ENCODE results near the gene PRKCA. TPM values are rescaled to one million over a fixed set of nuclear protein-coding genes. Genes with fewer than 3 reads are reported as not detected.

The PRKCA gene
- total and polyA plus RNA-seq, 4 donors, result 3.0 to 14.1 (median 5.4) TPM

GRCh38 chr17:66525338-66525737 lies 222.9 kb downstream of the PRKCA start:
- peaks cover 0 to 2% (median 0%) of the 10 kb centered on the region in 4 donors for H3K36me3 ChIP-seq (ENCODE audit: control insufficient read depth in 4 of 4, insufficient read depth in 3 of 4, low read depth in 1 of 4, low read length in 3 of 4)
- H3K27ac ChIP-seq (ENCODE audit: low read depth in 1 of 2, low read length in 2 of 2), result no peak overlapping the region
- no peak overlapping the region for H3K4me3 ChIP-seq (ENCODE audit: low read depth in 1 of 3, low read length in 3 of 3)
- 87% methylated on average over 4 of the region's 4 CpGs for WGBS
- H3K9me3 ChIP-seq (ENCODE audit: control insufficient read depth in 4 of 4, low read length in 3 of 4), result no peaks in the 10 kb centered on the region
- no peaks in the 10 kb centered on the region for H3K27me3 ChIP-seq (ENCODE audit: control insufficient read depth in 4 of 4, insufficient read depth in 4 of 4, low read length in 3 of 4)
- H3K4me1 ChIP-seq (ENCODE audit: control insufficient read depth in 4 of 4, insufficient read depth in 4 of 4, low read length in 3 of 4), result peaks cover 0 to 4% (median 0%) of the 10 kb centered on the region in 4 donors
- TF ChIP-seq GABPA (IDR thresholded peaks at IDR 0.05 in 1 of 2, conservative IDR thresholded peaks at IDR 0.05 in 1 of 2) (no peak), NR2F2 (IDR thresholded peaks at IDR 0.05) (no peak), CTCF (IDR thresholded peaks at IDR 0.05; ENCODE audit: low read depth, low read length, missing input control) (no peak), JUND (IDR thresholded peaks at IDR 0.05) (no peak), MAX (IDR thresholded peaks at IDR 0.05) (no peak), REST (IDR thresholded peaks at IDR 0.05) (no peak), SP1 (IDR thresholded peaks at IDR 0.05) (no peak), FOXA2 (IDR thresholded peaks at IDR 0.05) (no peak), ATF3 (IDR thresholded peaks at IDR 0.05) (no peak), HNF4A (conservative IDR thresholded peaks at IDR 0.05) (no peak)
- H3K9ac ChIP-seq (ENCODE audit: low read depth in 1 of 2, low read length in 2 of 2), result no peak overlapping the region
- no peak for DNase-seq (ENCODE audit: low spot score)

- Histone ChIP-seq H3K27ac (ENCODE audit: low read depth in 1 of 2, low read length in 2 of 2) (no peak overlapping the region), H3K27me3 (ENCODE audit: control insufficient read depth in 4 of 4, insufficient read depth in 4 of 4, low read length in 3 of 4) (no peaks in the 10 kb centered on the region), H3K4me1 (ENCODE audit: control insufficient read depth in 4 of 4, insufficient read depth in 4 of 4, low read length in 3 of 4) (peaks cover 0 to 4% (median 0%) of the 10 kb centered on the region in 4 donors), H3K9ac (ENCODE audit: low read depth in 1 of 2, low read length in 2 of 2) (no peak overlapping the region), H3K36me3 (ENCODE audit: control insufficient read depth in 4 of 4, insufficient read depth in 3 of 4, low read depth in 1 of 4, low read length in 3 of 4) (peaks cover 0 to 2% (median 0%) of the 10 kb centered on the region in 4 donors), H3K9me3 (ENCODE audit: control insufficient read depth in 4 of 4, low read length in 3 of 4) (no peaks in the 10 kb centered on the region), H3K4me3 (ENCODE audit: low read depth in 1 of 3, low read length in 3 of 3) (no peak overlapping the region)
- TF ChIP-seq FOXA1 (IDR thresholded peaks at IDR 0.05) (no peak), HNF4G (IDR thresholded peaks at IDR 0.05) (no peak), ZBTB33 (IDR thresholded peaks at IDR 0.05) (no peak), RAD21 (IDR thresholded peaks at IDR 0.05) (no peak), SP1 (IDR thresholded peaks at IDR 0.05) (no peak), EGR1 (IDR thresholded peaks at IDR 0.05; ENCODE audit: low read depth in 2 of 2) (no peak), TAF1 (conservative IDR thresholded peaks at IDR 0.05) (no peak)
- DNase-seq (ENCODE audit: low spot score), result no peak
- 92% methylated on average over 4 of the region's 4 CpGs for WGBS
Measured at GRCh38 chr17:66526827-66527226, 224.4 kb downstream of the PRKCA start.

Data from liver (tissue), 9 donors.